ENCODE data around the gene USP4.

- TF ChIP-seq CTCF (IDR thresholded peaks at IDR 0.05) (no peak), EZH2phosphoT487 (IDR thresholded peaks at IDR 0.05) (no peak), EZH2 (IDR thresholded peaks at IDR 0.05) (no peak)
Observed at GRCh38 chr3:49386056-49386756, 46.4 kb upstream of the USP4 start.
